GM18951 (cell line): ENCODE results near the gene PSD4.

ENCODE experiments used
- POLR2A ChIP-seq: IDR thresholded peaks from 4 replicates; pipeline ENCODE4 v1.6.1; 2011; ENCODE audit warnings: mild to moderate bottlenecking; ENCODE audit not compliant: insufficient read length, insufficient read depth; ENCODE audit errors: extremely low read depth
- in situ Hi-C: fragments of 300-500 bp; cut with MboI; formaldehyde crosslinking; loops from one replicate; pipeline ENCODE4 v1.12.0; 2022; ENCODE audit warnings: low sequenced_read_pairs, mixed read lengths, inconsistent platforms; ENCODE audit not compliant: unreplicated experiment

PSD4 gene

DNA sequence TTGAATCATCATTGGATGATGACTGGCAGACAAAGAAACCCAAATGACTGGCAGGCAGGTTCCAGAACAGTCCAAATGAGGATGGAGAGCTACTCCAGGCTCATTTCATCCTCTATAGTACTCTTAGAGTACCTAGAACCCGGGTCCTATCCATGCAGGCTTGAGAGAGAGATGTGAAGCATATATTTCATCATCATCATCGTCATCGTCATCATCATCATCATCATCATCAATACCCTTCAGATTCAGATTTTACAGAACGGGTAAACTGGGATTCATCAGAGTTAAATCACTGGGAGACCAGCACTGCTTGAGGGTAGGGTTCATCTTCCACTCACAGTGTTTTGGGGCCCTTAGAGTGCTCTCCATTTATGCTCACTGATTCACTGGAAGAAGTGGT is 52.7 kb downstream of the PSD4 start:
- in situ Hi-C loops, result no loop called here
- no peak for TF ChIP-seq POLR2A

DNA sequence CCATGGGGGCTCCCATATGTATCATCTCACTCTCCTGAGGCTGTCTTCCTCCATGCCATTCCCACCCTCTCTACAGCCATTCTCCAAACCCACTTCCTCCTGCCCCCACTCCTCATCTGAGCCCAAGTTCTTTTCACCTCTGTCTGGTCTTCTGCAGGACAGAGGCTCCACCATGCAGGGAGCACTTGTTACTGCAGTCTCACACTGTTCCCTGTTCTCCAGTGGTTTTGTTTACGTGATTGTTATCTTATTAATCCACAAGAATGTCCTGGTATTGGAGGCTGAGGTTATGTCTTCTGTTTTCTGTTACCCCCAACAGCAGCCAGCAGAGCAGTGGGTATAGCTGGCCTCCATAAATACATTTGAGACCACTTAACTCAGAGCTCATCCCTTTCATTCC is 53.5 kb downstream of the PSD4 start:
- in situ Hi-C loops, result no loop called here
- no peak for TF ChIP-seq POLR2A

DNA sequence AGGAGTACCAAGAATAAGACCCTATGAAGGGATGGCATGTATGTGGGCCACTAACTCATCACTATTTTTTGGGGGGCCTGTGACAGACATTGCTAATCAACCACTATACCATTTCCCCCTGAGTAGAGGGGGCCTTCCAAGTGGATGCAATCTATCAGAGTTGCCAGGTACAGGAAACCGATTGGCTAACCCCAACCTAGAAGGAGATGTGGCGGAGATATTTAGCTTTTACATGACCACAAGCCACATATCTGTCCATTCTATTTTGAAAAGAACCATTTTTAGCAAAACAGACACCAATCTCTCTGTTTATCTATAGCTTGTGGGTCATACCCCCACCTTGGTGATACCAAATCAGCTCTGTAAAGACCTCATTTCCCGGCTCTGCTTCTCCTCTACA is 53.9 kb downstream of the PSD4 start:
- TF ChIP-seq POLR2A, result no peak
- in situ Hi-C loops, result no loop called here

DNA sequence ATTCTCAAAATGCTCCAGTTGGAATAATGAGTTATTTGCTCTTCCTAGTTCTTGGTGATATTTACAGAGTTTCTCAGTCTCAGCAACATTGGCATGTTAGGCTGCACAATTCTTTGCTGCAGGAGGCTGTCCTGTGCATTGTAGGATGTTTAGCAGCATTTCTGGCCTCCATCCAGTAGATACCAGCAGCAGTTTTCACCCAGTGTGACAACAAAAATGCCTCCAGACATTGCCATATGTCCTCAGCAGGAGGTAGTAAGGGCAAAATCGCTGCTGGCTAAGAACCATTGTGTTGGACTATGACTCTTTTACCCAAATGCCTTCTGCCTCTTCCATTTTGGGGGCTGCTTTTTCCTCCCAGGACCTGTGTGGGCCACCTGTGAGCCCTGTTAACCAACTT is 54.6 kb downstream of the PSD4 start:
- in situ Hi-C loops, result no loop called here

DNA sequence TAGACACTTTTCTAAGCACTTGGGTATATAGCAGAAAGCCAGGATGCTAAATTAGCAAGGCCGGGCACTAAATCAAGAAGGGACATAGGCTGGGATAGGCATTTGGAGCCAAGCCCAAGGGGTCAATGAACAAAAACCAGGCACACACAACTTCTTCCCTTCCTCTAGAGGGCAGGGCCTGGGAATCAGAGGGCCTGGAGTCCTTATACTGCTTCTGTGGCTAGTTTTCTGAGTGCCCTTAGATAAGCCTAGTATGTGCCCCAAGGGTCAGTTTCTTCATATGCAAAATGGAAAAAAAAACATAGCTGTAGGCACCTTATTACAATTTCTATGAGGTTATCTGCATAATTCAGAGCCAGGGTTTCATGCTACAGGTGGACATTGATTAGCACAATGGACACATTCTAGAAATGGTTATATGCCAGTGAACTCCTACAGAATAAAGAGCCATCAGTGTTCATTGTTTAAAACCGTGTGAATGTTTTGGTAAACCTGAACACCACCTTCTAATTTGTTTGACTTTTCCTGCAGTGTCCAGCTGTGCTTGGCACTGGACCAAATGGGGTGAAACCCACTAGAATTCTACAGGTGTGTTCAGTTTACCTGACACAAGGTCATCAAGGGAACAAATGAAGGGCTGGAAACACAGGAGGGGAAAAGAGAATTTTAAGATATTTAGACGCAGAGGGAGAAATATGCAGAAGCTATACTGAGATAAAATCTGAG is 55.4 kb downstream of the PSD4 start:
- in situ Hi-C loops, result no loop called here
- no peak for TF ChIP-seq POLR2A

More for the DNA sequence above, 54.6 kb downstream of the PSD4 start:
- TF ChIP-seq POLR2A, result no peak

DNA sequence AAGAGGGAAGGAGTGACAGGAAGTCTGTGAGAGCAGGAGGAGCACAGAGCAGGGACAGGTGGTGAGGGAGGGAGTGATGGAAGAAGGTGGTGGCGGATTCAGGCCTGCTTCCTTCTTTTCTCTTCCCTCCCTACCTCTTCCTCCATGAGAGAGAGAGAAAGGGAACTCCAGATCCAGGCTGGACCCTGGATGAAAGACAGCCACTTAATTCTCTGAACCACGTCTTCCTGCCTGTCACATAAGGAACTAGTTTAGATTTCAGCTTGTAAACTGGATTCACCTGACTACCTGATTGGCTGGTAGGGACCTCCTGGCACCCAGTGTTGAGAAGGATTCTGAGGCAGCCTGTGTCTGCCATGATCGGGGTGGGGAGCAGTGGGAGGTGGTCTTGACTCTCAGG is 56.0 kb downstream of the PSD4 start:
- TF ChIP-seq POLR2A, result no peak
- in situ Hi-C loops, result no loop called here

DNA sequence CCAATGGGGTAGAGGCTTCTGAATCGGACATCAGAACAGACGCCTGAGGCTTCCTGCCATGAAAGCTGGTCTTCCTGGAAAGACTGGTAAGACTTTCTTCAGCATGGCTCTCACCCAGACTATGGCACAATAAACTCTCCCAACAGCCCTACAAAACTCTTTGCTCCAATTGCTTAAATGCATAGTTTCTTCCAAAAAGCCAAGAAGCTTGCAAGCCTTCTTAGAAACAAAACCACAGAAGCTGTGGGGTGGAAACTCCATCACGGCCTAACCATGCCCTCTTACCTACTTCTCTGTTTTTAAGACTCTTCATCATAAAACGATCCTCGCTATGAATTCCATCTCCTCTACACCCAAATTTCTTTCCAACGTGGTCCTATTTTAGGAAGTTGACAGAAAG is 56.8 kb downstream of the PSD4 start:
- TF ChIP-seq POLR2A, result no peak
- in situ Hi-C loops, result no loop called here

DNA sequence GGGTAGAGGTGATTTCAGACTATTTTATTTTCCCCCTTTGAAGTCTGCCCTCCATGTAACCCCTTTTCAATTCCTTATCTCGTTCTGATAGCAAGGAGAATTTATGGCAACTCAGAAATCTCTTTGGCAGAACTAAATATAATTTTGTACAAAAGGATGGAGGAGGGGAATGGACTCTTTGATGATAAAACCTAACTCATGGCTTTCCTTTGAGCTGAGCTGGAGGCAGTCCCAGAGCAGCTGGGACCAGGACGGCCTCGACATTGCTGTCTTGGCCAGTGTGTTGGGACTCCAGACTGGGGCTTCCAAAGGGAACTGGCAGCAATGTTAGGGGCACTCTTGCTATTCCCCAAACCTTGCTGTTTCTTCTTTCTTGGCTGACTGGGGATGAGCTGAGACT is 57.3 kb downstream of the PSD4 start:
- in situ Hi-C loops, result no loop called here
- TF ChIP-seq POLR2A, result no peak

DNA sequence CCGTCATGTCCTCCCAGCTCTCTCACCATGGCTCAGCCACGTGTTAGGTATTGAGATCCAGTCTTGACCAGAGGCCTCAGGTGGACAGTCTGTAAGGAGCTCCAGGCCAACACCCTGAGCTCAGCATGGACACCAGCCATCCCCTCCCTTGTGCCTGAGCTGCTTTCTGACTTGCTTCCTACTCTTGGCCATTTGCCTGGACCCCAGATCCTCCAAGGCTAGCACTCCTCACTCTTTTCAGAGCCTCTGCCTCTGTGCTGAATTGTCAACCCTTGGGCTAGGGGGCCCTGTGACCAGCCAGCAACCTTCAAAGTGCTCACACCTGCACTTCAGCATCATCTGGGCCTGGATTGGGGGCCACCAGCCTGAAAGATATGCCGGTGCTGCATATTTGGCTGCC is 58.4 kb downstream of the PSD4 start:
- TF ChIP-seq POLR2A, result no peak
- in situ Hi-C loops, result no loop called here

DNA sequence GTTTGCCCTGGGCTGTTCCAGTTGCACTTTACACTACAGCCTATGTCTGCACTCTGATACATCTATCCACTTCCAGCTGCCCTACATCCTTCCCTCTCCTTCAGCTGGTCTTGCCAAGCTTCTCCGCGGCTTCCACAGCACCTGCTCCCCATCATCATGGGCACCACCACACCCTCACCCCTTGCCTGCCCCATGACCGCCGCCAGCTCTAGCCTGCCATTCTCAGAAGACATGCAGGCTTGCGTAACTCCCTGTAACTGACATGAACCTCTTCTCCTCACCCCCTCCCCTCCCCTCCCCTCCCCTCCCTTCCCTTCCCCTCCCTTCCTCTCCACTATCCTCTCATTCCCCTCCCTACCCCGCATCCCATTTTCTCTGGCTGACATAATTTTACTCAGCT is 59.0 kb downstream of the PSD4 start:
- no peak for TF ChIP-seq POLR2A
- in situ Hi-C loops, result no loop called here

DNA sequence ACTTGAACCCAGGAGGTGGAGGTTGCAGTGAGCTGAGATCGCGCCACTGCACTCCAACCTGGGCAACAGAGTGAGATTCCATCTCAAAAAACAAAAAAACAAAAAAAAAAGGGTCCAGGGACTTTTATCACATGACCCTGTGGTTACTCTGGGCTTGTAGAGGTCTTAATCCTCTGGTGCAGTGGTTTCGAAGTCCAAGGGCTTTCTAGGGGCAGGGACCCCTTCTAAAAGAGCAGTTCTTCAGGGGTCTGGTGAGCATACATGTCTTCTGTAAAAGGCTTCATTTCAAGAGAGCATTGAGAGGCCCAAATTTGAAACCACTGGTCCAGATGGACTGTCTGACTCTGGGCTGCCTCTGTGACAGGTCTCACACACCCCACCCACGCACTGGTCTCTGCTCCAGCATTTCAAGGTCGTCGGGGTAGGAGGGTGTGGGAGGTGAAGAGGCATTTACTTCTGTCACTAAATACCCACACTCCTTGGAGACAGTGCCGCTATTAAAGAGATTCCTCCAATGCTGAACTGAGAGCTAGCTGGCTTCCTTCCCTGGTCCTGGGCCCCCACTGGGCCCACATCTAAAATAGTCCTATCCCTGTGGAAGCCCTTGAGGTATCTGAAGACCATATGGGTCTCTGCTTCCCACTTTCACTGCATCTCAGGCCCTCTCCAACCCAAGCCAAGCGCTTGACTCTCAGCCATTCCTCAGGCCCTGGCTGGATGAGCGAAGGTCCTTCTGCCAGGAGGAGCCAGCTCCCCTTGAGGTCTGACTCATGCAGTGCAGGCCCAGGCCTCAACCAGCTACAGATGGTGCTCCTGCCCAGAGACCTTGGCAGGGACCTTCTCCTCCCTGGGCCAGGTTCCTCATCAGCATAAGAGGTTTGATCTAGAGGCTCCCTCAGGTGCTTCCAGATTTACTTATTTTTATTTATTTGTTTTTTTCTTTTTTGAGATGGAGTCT is 60.1 kb downstream of the PSD4 start:
- in situ Hi-C loops, result no loop called here
- TF ChIP-seq POLR2A, result no peak

DNA sequence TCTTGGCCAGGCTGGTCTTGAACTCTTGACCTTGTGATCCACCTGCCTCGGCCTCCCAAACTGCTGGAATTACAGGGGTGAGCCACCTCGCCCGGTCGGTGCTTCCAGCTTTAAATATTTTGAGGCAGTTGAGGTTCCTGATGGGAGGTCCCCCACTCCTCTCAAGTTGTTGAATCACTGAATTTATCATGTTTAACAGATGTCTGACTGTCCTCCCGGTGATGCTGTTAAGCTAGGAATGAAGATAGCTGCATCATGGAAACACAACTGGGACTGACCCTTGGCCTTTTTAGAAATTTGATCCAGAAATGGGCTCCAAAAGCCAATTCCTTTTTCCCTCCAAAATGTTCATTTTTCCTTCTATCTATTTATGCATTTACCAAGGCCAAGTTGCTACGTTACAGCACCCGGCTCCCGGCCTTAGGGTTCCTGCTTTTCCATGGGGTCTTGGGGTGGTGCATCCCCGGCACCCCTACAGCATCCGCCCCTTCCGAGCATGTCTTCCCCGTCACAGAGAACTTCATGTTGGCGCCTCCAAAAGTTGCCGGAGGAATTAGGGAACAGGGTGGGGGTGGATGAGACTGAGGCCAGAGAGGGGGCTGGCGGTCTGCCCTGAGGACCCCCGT is 61.1 kb downstream of the PSD4 start:
- no peak for TF ChIP-seq POLR2A
- in situ Hi-C loops, result no loop called here
